A673 (cell line): ENCODE results near the gene KCND3. TPM values are rescaled to one million over a fixed set of nuclear protein-coding genes. Genes with fewer than 3 reads are reported as not detected.

Experiments used
- BruUV-seq: library from RNA; stranded (reverse); fragments of 400-500 nt; replicated peaks from 2 replicates; lab custom pipeline; 2021; lab: Mats Ljungman, UMichigan
- CTCF ChIA-PET: fragments of 300-600 bp; sonication (Branson Sonifier 250); formaldehyde crosslinking; loops from one replicate; lab custom pipeline; 2022; ENCODE audit warnings: antibody characterized with exemption; lab: Charles Lee
- POLR2A ChIA-PET: fragments of 300-600 bp; sonication (Branson Sonifier 250); formaldehyde crosslinking; loops from one replicate; lab custom pipeline; 2022; ENCODE audit warnings: antibody characterized with exemption; ENCODE audit not compliant: low non-redundant PET; lab: Charles Lee
- DNase-seq: peaks from one replicate; pipeline ENCODE4 v3.0.0-alpha.2; 2015; ENCODE audit warnings: low spot score
- H3K27ac ChIP-seq: fragments of 200-600 bp; sonication (generic); 2 replicates; pipeline ENCODE4 v1.5.1; 2016; ENCODE audit warnings: mixed run types, low read depth, mild to moderate bottlenecking, mixed read lengths, antibody characterized with exemption, low read length; ENCODE audit not compliant: poor library complexity, severe bottlenecking
- H3K27me3 ChIP-seq: fragments of 200-600 bp; sonication (generic); replicated peaks from 2 replicates; pipeline ENCODE4 v1.6.1; 2017; ENCODE audit warnings: mixed run types, low read depth, mild to moderate bottlenecking, mixed read lengths, antibody characterized with exemption, low read length; ENCODE audit not compliant: insufficient read depth, poor library complexity
- H3K36me3 ChIP-seq: fragments of 200-600 bp; sonication (generic); 2 replicates; pipeline ENCODE4 v1.6.1; 2016; ENCODE audit warnings: mixed run types, mild to moderate bottlenecking, mixed read lengths, antibody characterized with exemption, low read length; ENCODE audit not compliant: insufficient read depth, poor library complexity, severe bottlenecking
- H3K4me1 ChIP-seq: fragments of 200-600 bp; sonication (generic); 2 replicates; pipeline ENCODE4 v1.6.1; 2017; ENCODE audit warnings: mixed run types, mild to moderate bottlenecking, mixed read lengths, antibody characterized with exemption, low read length; ENCODE audit not compliant: insufficient read depth, poor library complexity, severe bottlenecking
- H3K4me3 ChIP-seq: fragments of 200-600 bp; sonication (generic); 2 replicates; pipeline ENCODE4 v1.5.1; 2016; ENCODE audit warnings: low read depth, mixed run types, mild to moderate bottlenecking, mixed read lengths, low read length; ENCODE audit not compliant: poor library complexity, severe bottlenecking
- H3K9me3 ChIP-seq: fragments of 200-600 bp; sonication (generic); 2 replicates; pipeline ENCODE4 v1.6.1; 2016; ENCODE audit warnings: mixed run types, low read depth, mild to moderate bottlenecking, mixed read lengths, antibody characterized with exemption, low read length; ENCODE audit not compliant: poor library complexity, severe bottlenecking
- CTCF ChIP-seq: fragments of 300-800, 200-600 bp; sonication (generic); conservative IDR thresholded peaks from 2 replicates; pipeline ENCODE4 v1.5.1; 2017; ENCODE audit warnings: low read depth, mild to moderate bottlenecking, antibody characterized with exemption, low read length, moderate library complexity, mixed read lengths
- EZH2 ChIP-seq: fragments of 200-600 bp; sonication (generic); IDR thresholded peaks from 2 replicates; pipeline ENCODE4 v1.6.1; 2017; ENCODE audit warnings: borderline replicate concordance, low read depth, mild to moderate bottlenecking, mixed read lengths, antibody characterized with exemption, low read length; ENCODE audit not compliant: poor library complexity, severe bottlenecking
- intact Hi-C: fragments of 100-400 bp; cut with micrococcal nuclease; formaldehyde crosslinking; loops from one replicate; pipeline ENCODE4 v1.10.0; 2022; ENCODE audit not compliant: unreplicated experiment
- total RNA-seq: library from RNA; stranded (reverse); gene quantifications from 2 replicates; pipeline ENCODE4 v1.2.3, GENCODE V29; 2021

KCND3 gene
- total RNA-seq, 1 experiment from 2014 or later, result not detected

DNA sequence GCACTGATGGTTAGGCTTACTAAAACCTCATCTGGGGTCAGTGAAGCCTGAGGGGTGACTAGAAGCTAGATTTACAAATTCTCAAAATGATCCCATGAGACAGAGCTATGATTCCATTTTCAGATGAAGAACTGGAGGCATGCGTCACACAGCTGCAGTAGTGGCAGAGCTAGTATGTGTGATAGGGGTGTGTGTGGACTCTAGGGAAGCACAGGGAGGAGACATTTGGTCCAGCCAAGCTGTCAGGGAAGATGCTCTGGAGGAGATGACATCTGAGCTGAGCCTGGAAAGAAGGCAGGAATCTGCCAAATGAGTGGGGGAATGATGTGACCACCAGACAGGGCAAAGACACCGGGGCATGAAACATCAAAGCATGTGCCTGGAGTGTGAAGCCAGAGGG, 12.0 kb upstream of the KCND3 start:
- DNase-seq, result no peak
- no peaks in the 10 kb centered on the region for H3K36me3 ChIP-seq
- ChIA-PET CTCF (no interaction called here), POLR2A (no interaction called here)
- H3K4me1 ChIP-seq, result no peaks in the 10 kb centered on the region
- BruUV-seq, result no TSS peak
- TF ChIP-seq EZH2 (no peak), CTCF (no peak)
- no peak overlapping the region for H3K27ac ChIP-seq
- peaks cover 62% of the 10 kb centered on the region for H3K27me3 ChIP-seq
- no peaks in the 10 kb centered on the region for H3K9me3 ChIP-seq
- intact Hi-C loops, result no loop called here
- H3K4me3 ChIP-seq, result no peak overlapping the region

DNA sequence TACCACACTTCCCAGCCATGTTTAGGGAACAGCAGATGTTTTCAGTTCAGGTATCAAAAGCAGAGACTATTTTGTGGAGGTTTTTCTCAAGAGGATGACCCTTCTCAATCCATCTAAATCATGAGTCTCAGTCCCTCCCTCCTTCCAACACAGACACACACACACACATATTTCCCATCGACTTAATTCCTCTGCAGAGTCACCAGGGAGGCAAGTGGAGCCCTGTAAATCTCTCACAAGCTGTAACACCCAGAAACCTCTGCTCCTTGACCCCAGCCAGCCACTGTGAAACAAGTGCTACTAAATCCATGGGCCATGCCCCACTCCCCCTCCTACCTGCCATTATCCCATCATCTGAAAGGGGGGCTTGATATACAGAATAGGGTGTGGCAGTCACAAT, 10.6 kb upstream of the KCND3 start:
- Histone ChIP-seq H3K36me3 (no peaks in the 10 kb centered on the region), H3K27me3 (peaks cover 76% of the 10 kb centered on the region), H3K27ac (no peak overlapping the region), H3K4me3 (no peak overlapping the region), H3K4me1 (no peaks in the 10 kb centered on the region), H3K9me3 (no peaks in the 10 kb centered on the region)
- CTCF ChIA-PET, result no interaction called here
- no peak for DNase-seq
- no TSS peak for BruUV-seq
- intact Hi-C loops, result no loop called here
- TF ChIP-seq CTCF (no peak), EZH2 (no peak)
- POLR2A ChIA-PET, result no interaction called here

DNA sequence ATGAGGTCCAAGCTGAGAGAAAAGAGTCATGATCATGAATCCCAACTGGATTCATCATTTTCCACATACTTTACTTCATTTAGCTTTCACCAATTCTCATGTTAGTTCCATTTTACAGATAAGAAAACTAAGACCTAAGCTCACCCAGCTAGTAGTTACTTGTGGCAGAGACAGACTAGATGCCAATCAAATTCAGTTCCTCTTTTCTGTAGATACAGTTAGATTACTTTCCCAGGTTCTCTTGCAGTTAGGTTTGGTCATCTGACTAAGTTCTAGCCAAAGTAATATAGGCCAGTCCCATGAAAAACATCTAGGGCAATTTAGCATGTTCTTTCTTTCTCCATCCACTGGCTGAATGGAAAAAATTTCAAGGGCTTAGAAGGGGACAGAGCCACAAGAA, 8.9 kb upstream of the KCND3 start:
- no peaks in the 10 kb centered on the region for H3K9me3 ChIP-seq
- peaks cover 87% of the 10 kb centered on the region for H3K27me3 ChIP-seq
- H3K27ac ChIP-seq, result no peak overlapping the region
- no peaks in the 10 kb centered on the region for H3K4me1 ChIP-seq
- ChIA-PET CTCF (no interaction called here), POLR2A (no interaction called here)
- BruUV-seq, result no TSS peak
- intact Hi-C loops, result no loop called here
- no peaks in the 10 kb centered on the region for H3K36me3 ChIP-seq
- DNase-seq, result no peak
- no peak overlapping the region for H3K4me3 ChIP-seq
- TF ChIP-seq CTCF (no peak), EZH2 (no peak)
